CD14-positive monocyte (primary cell): ENCODE data around the gene SRGAP1. TPM values are rescaled to one million over a fixed set of nuclear protein-coding genes. Genes with fewer than 3 reads are reported as not detected.
"Not testable (repeated sequence)": the region's sequence is repeated elsewhere in the genome, so short reads cannot be mapped to it uniquely, and the experiment has no call there.

Source experiments
- DNase-seq, 3 donors: peaks; one replicate each; pipeline ENCODE4 v3.0.0-alpha.2; 2011 to 2022
- H2AFZ ChIP-seq: 2 replicates; pipeline ENCODE4 v1.6.0; 2012; ENCODE audit warnings: mild to moderate bottlenecking, low read depth, low read length, inconsistent platforms; ENCODE audit not compliant: insufficient read depth, poor library complexity, severe bottlenecking
- H3K27ac ChIP-seq, 2 donors: 1 replicate in 1 of 2; 2 replicates in 1 of 2; pipeline ENCODE4 v1.5.1; 2012 to 2013; ENCODE audit warnings: low read length in 2 of 2, control low read depth in 1 of 2, inconsistent platforms in 1 of 2, low read depth in 1 of 2, mild to moderate bottlenecking in 1 of 2
- H3K27me3 ChIP-seq, 2 donors: one replicate each; pipeline versions ENCODE4 v1.6.0 to v1.6.1; 2011 to 2013; ENCODE audit warnings: low read length in 2 of 2; ENCODE audit not compliant: control insufficient read depth in 2 of 2, insufficient read depth in 2 of 2
- H3K36me3 ChIP-seq, 2 donors: replicated peaks in 1 of 2; 1 replicate in 1 of 2; 2 replicates in 1 of 2; pipeline versions ENCODE4 v1.5.1 to v1.6.1; 2012 to 2013; ENCODE audit warnings: low read length in 2 of 2, control low read depth in 1 of 2, inconsistent platforms in 1 of 2, mild to moderate bottlenecking in 1 of 2; ENCODE audit not compliant: insufficient read depth in 2 of 2, control insufficient read depth in 1 of 2
- H3K4me1 ChIP-seq, 2 donors: 1 replicate in 1 of 2; 2 replicates in 1 of 2; pipeline versions ENCODE4 v1.5.1 to v1.6.1; 2012 to 2013; ENCODE audit warnings: low read length in 2 of 2, control low read depth in 1 of 2, inconsistent platforms in 1 of 2, mild to moderate bottlenecking in 1 of 2, moderate library complexity in 1 of 2; ENCODE audit not compliant: insufficient read depth in 2 of 2, control insufficient read depth in 1 of 2
- H3K4me2 ChIP-seq: replicated peaks from 2 replicates; pipeline ENCODE3; 2012; ENCODE audit warnings: low read length, moderate library complexity, mild to moderate bottlenecking; ENCODE audit not compliant: poor library complexity, severe bottlenecking; ENCODE audit errors: extremely low read depth
- H3K4me3 ChIP-seq, 3 experiments: fragments of 200-600 bp in 1 of 3; sonication (generic) in 1 of 3; replicated peaks in 1 of 3; 1 replicate in 2 of 3; 2 replicates in 1 of 3; pipeline ENCODE4 v1.5.1; 2011 to 2013; ENCODE audit warnings: low read length in 3 of 3, mild to moderate bottlenecking in 3 of 3, control low read depth in 2 of 3, low read depth in 2 of 3, inconsistent platforms in 1 of 3, moderate library complexity in 1 of 3
- H3K79me2 ChIP-seq: 2 replicates; pipeline ENCODE4 v1.6.0; 2012; ENCODE audit warnings: mild to moderate bottlenecking, control low read depth, inconsistent platforms, low read length, moderate library complexity; ENCODE audit not compliant: insufficient read depth
- H3K9ac ChIP-seq: 2 replicates; pipeline ENCODE4 v1.6.0; 2017; ENCODE audit warnings: low read length, mild to moderate bottlenecking; ENCODE audit not compliant: insufficient read depth, poor library complexity, severe bottlenecking
- H3K9me3 ChIP-seq, 2 donors: replicated peaks in 1 of 2; 1 replicate in 1 of 2; 2 replicates in 1 of 2; pipeline versions ENCODE4 v1.5.1 to v1.6.1; 2012 to 2013; ENCODE audit warnings: low read length in 2 of 2, control low read depth in 1 of 2; ENCODE audit not compliant: control insufficient read depth in 1 of 2, insufficient read depth in 1 of 2
- H4K20me1 ChIP-seq: 2 replicates; pipeline ENCODE4 v1.6.0; 2012; ENCODE audit warnings: mild to moderate bottlenecking, low read length, control low read depth, moderate library complexity; ENCODE audit not compliant: insufficient read depth
- H3K27ac Mint-ChIP-seq, 7 donors: one replicate each; pipeline ENCODE4 v1.8.0; 2020; ENCODE audit warnings: mild to moderate bottlenecking in 7 of 7, mixed read lengths in 7 of 7, moderate library complexity in 6 of 7, inconsistent platforms in 2 of 7
- H3K27me3 Mint-ChIP-seq, 3 donors: one replicate each; pipeline ENCODE4 v1.8.0; 2021 to 2022; ENCODE audit warnings: low read depth in 3 of 3, mild to moderate bottlenecking in 3 of 3, mixed read lengths in 3 of 3, moderate library complexity in 3 of 3, inconsistent platforms in 1 of 3
- H3K36me3 Mint-ChIP-seq, 2 donors: one replicate each; pipeline ENCODE4 v1.8.0; 2020; ENCODE audit warnings: mixed read lengths in 2 of 2, inconsistent platforms in 1 of 2, mild to moderate bottlenecking in 1 of 2
- H3K4me1 Mint-ChIP-seq: one replicate; pipeline ENCODE4 v1.8.0; 2020; ENCODE audit warnings: mild to moderate bottlenecking, mixed read lengths
- H3K4me3 Mint-ChIP-seq, 2 donors: one replicate each; pipeline ENCODE4 v1.8.0; 2020; ENCODE audit warnings: mild to moderate bottlenecking in 2 of 2, mixed read lengths in 2 of 2, moderate library complexity in 1 of 2
- H3K9me3 Mint-ChIP-seq, 7 donors: one replicate each; pipeline ENCODE4 v1.8.0; 2020 to 2022; ENCODE audit warnings: mixed read lengths in 7 of 7, mild to moderate bottlenecking in 6 of 7, moderate library complexity in 6 of 7, inconsistent platforms in 2 of 7
- WGBS: methylation state at CpG from one replicate; pipeline ENCODE4 v1.1.5; 2013; ENCODE audit warnings: missing lambda C conversion rate; ENCODE audit not compliant: insufficient coverage; 5-methylcytosine and 5-hydroxymethylcytosine counted together
- intact Hi-C, 2 donors: fragments of 100-400 bp; cut with micrococcal nuclease; formaldehyde crosslinking; loops; one replicate each; pipeline versions ENCODE4 v1.15.0 to v1.15.1; 2023
- polyA plus RNA-seq, 3 donors: library from polyadenylated mRNA; depleted of rRNA in 1 of 3; unstranded in 2 of 3; stranded (reverse) in 1 of 3; fragments of 300-500 nt in 2 of 3; fragments of >200 nt in 1 of 3; fragmentation: Illumina TruSeq in 2 of 3; gene quantifications; 1 replicate in 2 of 3; 2 replicates in 1 of 3; pipeline ENCODE4 v1.2.3, GENCODE V29; 2012 to 2021
- TF ChIP-seq, protein P1 (sequence below): fragments of 200-600 bp; IDR thresholded peaks from one replicate; pipeline ENCODE4 v1.8.0; 2022; ENCODE audit warnings: antibody characterized with exemption, mild to moderate bottlenecking

Gene SRGAP1
- polyA plus RNA-seq, 3 donors = 0.05 to 0.52 (median 0.07) TPM

DNA sequence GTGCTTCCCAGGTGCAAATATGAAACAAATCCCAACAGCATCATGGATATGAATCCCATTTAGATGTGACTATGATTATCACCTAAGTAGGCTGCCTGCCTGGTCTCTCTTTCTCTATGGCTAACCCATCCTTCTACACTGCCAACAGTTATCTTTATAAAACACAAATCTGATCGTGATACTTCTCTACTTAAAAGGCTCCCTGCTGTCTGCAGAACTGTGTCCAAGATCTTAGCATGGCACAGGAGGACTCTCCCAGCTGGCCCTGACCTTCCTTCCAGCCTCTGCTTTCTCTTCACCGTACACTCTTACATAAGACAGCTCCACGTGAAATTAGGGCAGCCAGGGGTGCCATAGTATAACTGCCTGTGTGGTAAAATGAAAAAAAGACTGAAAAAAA, 3.5 kb upstream of the SRGAP1 start:
- Mint-ChIP-seq H3K27me3 (peaks cover 25 to 28% (median 25%) of the 10 kb centered on the region in 3 donors), H3K4me1 (peaks cover 15% of the 10 kb centered on the region), H3K36me3 (no peaks in the 10 kb centered on the region), H3K4me3 (no peak overlapping the region), H3K9me3 (peaks cover 0 to 2% (median 0%) of the 10 kb centered on the region in 7 donors), H3K27ac (peak overlapping the region in 1 of 7 donors; percentile 22)
- Histone ChIP-seq H3K9me3 (no peaks in the 10 kb centered on the region), H3K79me2 (no peaks in the 10 kb centered on the region), H3K36me3 (no peaks in the 10 kb centered on the region), H3K27ac (no peak overlapping the region), H3K4me2 (no peak overlapping the region), H3K27me3 (peaks cover 8 to 15% of the 10 kb centered on the region in 2 donors), H2AFZ (no peak overlapping the region), H3K4me1 (peaks cover 11 to 17% of the 10 kb centered on the region in 2 donors), H3K4me3 (no peak overlapping the region), H3K9ac (no peak overlapping the region), H4K20me1 (no peaks in the 10 kb centered on the region)
- 80% methylated on average over 1 of the region's 3 CpGs for WGBS
- DNase-seq = no peak
- intact Hi-C loops = loop anchor here (2.0 to 10.0 kb wide), 4 partner anchors 74 to 564 kb away; partner anchors contain the start of gene XPOT (in 1 of the 2)
- TF ChIP-seq, protein P1, sequence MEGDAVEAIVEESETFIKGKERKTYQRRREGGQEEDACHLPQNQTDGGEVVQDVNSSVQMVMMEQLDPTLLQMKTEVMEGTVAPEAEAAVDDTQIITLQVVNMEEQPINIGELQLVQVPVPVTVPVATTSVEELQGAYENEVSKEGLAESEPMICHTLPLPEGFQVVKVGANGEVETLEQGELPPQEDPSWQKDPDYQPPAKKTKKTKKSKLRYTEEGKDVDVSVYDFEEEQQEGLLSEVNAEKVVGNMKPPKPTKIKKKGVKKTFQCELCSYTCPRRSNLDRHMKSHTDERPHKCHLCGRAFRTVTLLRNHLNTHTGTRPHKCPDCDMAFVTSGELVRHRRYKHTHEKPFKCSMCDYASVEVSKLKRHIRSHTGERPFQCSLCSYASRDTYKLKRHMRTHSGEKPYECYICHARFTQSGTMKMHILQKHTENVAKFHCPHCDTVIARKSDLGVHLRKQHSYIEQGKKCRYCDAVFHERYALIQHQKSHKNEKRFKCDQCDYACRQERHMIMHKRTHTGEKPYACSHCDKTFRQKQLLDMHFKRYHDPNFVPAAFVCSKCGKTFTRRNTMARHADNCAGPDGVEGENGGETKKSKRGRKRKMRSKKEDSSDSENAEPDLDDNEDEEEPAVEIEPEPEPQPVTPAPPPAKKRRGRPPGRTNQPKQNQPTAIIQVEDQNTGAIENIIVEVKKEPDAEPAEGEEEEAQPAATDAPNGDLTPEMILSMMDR = no peak

GRCh38 chr12:63841571-63841970, 2.9 kb upstream of the SRGAP1 start:
- no peak overlapping the region for H3K27ac ChIP-seq
- H3K4me1 Mint-ChIP-seq = peaks cover 15% of the 10 kb centered on the region
- intact Hi-C loops = loop anchor here (2.0 to 10.0 kb wide), 4 partner anchors 73 to 563 kb away; partner anchors contain the start of gene XPOT (in 1 of the 2)
- H3K27ac Mint-ChIP-seq = no peak overlapping the region
- no peaks in the 10 kb centered on the region for H3K36me3 ChIP-seq
- peaks cover 0 to 2% (median 0%) of the 10 kb centered on the region in 7 donors for H3K9me3 Mint-ChIP-seq
- no peaks in the 10 kb centered on the region for H3K9me3 ChIP-seq
- H3K9ac ChIP-seq = no peak overlapping the region
- H3K79me2 ChIP-seq = no peaks in the 10 kb centered on the region
- H4K20me1 ChIP-seq = no peaks in the 10 kb centered on the region
- H3K36me3 Mint-ChIP-seq = no peaks in the 10 kb centered on the region
- no peak overlapping the region for H2AFZ ChIP-seq
- no CpG with 5 or more reads among the region's 4 CpGs for WGBS
- peaks cover 24 to 30% (median 29%) of the 10 kb centered on the region in 3 donors for H3K27me3 Mint-ChIP-seq
- DNase-seq = no peak
- peaks cover 8 to 15% of the 10 kb centered on the region in 2 donors for H3K27me3 ChIP-seq
- TF ChIP-seq, protein P1 = no peak
- H3K4me3 Mint-ChIP-seq = no peak overlapping the region
- H3K4me2 ChIP-seq = no peak overlapping the region
- peaks cover 11 to 17% of the 10 kb centered on the region in 2 donors for H3K4me1 ChIP-seq
- H3K4me3 ChIP-seq = no peak overlapping the region

- H3K9me3 ChIP-seq, H3K4me2 ChIP-seq, H3K9ac ChIP-seq, H4K20me1 ChIP-seq, H2AFZ ChIP-seq, H3K27ac ChIP-seq, H3K79me2 ChIP-seq, DNase-seq, H3K4me3 ChIP-seq, H3K36me3 Mint-ChIP-seq, H3K36me3 ChIP-seq, H3K9me3 Mint-ChIP-seq: not testable (repeated sequence)
- peak overlapping the region; percentile 79 to 89 for H3K4me3 Mint-ChIP-seq
- peaks cover 15% of the 10 kb centered on the region for H3K4me1 Mint-ChIP-seq
- peak overlapping the region in 1 of 7 donors; percentile 50 for H3K27ac Mint-ChIP-seq
- 100% methylated on average over 9 of the region's 17 CpGs for WGBS
- peaks cover 23 to 27% (median 25%) of the 10 kb centered on the region in 3 donors for H3K27me3 Mint-ChIP-seq
- Histone ChIP-seq H3K4me1 (peaks cover 11 to 17% of the 10 kb centered on the region in 2 donors), H3K27me3 (peaks cover 8 to 15% of the 10 kb centered on the region in 2 donors)
- intact Hi-C loops = loop anchor here in 1 of 2 donors (10.0 kb wide), 3 partner anchors 72 to 562 kb away; partner anchors contain the start of gene XPOT
These were observed 1.8 kb upstream of the SRGAP1 start for GRCh38 chr12:63842750-63843149.
